Measurements from ENCODE around the gene NUBP2. TPM values are rescaled to one million over a fixed set of nuclear protein-coding genes. Genes with fewer than 3 reads are reported as not detected.

The NUBP2 gene
- total RNA-seq, 1 experiment from 2014 or later, result 69.4 TPM

- H2AK5ac ChIP-seq (ENCODE audit: insufficient read length, low read length), result no peak overlapping the region
- H3K23ac ChIP-seq (ENCODE audit: insufficient read length, low read depth, low read length), result no peak overlapping the region
- H3K4ac ChIP-seq (ENCODE audit: low read depth, low read length), result no peak overlapping the region
- no peak overlapping the region for H2BK5ac ChIP-seq (ENCODE audit: insufficient read length, low read length)
- H3K27ac Mint-ChIP-seq, result no peak overlapping the region
- H3T11ph ChIP-seq (ENCODE audit: low read length), result no peak overlapping the region
- H3K56ac ChIP-seq (ENCODE audit: insufficient read length, low read depth, low read length), result no peak overlapping the region
- peaks cover 0 to 6% of the 10 kb centered on the region in 2 experiments; a peak in 1 of 4 replicates for H3K4me1 Mint-ChIP-seq
- peaks cover 8% of the 10 kb centered on the region; the same call in 1 of the 2 replicates for H3K79me2 ChIP-seq (ENCODE audit: insufficient read depth, low read length)
- H2BK15ac ChIP-seq (ENCODE audit: low read depth, low read length), result no peak overlapping the region
- no peak overlapping the region for H3K27ac ChIP-seq (ENCODE audit: insufficient read length, low read depth, low read length)
- H4K91ac ChIP-seq (ENCODE audit: insufficient read length, low read depth, low read length), result no peak overlapping the region
- no peaks in the 10 kb centered on the region for H3K27me3 ChIP-seq (ENCODE audit: insufficient read depth, low read length)
- H3K18ac ChIP-seq (ENCODE audit: insufficient read length, low read depth, low read length), result no peak overlapping the region
- no peak overlapping the region for H2BK12ac ChIP-seq (ENCODE audit: insufficient read length, low read depth, low read length)
- H4K20me1 ChIP-seq (ENCODE audit: control insufficient read depth, insufficient read depth, insufficient read length), result no peaks in the 10 kb centered on the region
- no peak overlapping the region for H2BK120ac ChIP-seq (ENCODE audit: low read depth, low read length, poor library complexity, severe bottlenecking)
- H4K8ac ChIP-seq (replicated peaks; ENCODE audit: insufficient read length, low read depth, low read length), result no peak overlapping the region
- H3K14ac ChIP-seq (ENCODE audit: insufficient read depth, low read length), result no peak overlapping the region
- H3K9me3 ChIP-seq (ENCODE audit: control insufficient read depth, low read depth, low read length), result no peaks in the 10 kb centered on the region
- H3K9ac ChIP-seq (ENCODE audit: extremely low read depth, insufficient read length, low read length), result no peak overlapping the region
- peaks cover 5% of the 10 kb centered on the region for H3K79me1 ChIP-seq (ENCODE audit: insufficient read depth, low read depth, low read length, poor library complexity, severe bottlenecking)
- no peak overlapping the region for H3K4me2 ChIP-seq (ENCODE audit: insufficient read depth, insufficient read length, low read length)
- no peak overlapping the region for H2BK20ac ChIP-seq (ENCODE audit: low read depth, low read length, poor library complexity, severe bottlenecking)
- H3K36me3 Mint-ChIP-seq (ENCODE audit: insufficient read depth in 1 of 3, low read depth in 3 of 3), result peaks cover 5 to 17% (median 15%) of the 10 kb centered on the region in 3 experiments; a peak in 6 of 7 replicates
- H2AFZ ChIP-seq (ENCODE audit: low read length), result no peak overlapping the region
- no peaks in the 10 kb centered on the region; the same call in 1 of the 2 replicates for H3K4me1 ChIP-seq (ENCODE audit: insufficient read depth, low read length)
- H4K5ac ChIP-seq (ENCODE audit: insufficient read length, low read depth, low read length), result no peak overlapping the region
- no peaks in the 10 kb centered on the region for H3K23me2 ChIP-seq (ENCODE audit: insufficient read length, low read depth, low read length, poor library complexity, severe bottlenecking)
- DNase-seq, result no peak
- H3K9me3 Mint-ChIP-seq, result no peaks in the 10 kb centered on the region
- TF ChIP-seq, protein P1, sequence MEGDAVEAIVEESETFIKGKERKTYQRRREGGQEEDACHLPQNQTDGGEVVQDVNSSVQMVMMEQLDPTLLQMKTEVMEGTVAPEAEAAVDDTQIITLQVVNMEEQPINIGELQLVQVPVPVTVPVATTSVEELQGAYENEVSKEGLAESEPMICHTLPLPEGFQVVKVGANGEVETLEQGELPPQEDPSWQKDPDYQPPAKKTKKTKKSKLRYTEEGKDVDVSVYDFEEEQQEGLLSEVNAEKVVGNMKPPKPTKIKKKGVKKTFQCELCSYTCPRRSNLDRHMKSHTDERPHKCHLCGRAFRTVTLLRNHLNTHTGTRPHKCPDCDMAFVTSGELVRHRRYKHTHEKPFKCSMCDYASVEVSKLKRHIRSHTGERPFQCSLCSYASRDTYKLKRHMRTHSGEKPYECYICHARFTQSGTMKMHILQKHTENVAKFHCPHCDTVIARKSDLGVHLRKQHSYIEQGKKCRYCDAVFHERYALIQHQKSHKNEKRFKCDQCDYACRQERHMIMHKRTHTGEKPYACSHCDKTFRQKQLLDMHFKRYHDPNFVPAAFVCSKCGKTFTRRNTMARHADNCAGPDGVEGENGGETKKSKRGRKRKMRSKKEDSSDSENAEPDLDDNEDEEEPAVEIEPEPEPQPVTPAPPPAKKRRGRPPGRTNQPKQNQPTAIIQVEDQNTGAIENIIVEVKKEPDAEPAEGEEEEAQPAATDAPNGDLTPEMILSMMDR (conservative IDR thresholded peaks at IDR 0.05), result no peak
- no peak overlapping the region for H3K4me3 Mint-ChIP-seq
- no peaks in the 10 kb centered on the region for H3K27me3 Mint-ChIP-seq (ENCODE audit: low read depth)
- no CpG with 5 or more reads among the region's 6 CpGs for WGBS (ENCODE audit: extremely low coverage, insufficient read length, low lambda C conversion rate)
Measured at GRCh38 chr16:1787056-1787321, 4.2 kb downstream of the NUBP2 start.

Data from H9 (cell line).